OCI-LY1 (cell line): ENCODE results near the gene SLC38A2.
"Not testable (repeated sequence)": the region's sequence is repeated elsewhere in the genome, so short reads cannot be mapped to it uniquely, and the experiment has no call there.

ENCODE experiments used
- H2AFZ ChIP-seq: fragments of 200-600 bp; sonication (generic), shearing (Covaris generic); 2 replicates; pipeline ENCODE4 v1.6.0; 2014; ENCODE audit warnings: antibody characterized with exemption, mild to moderate bottlenecking, low read length
- H3F3A ChIP-seq: fragments of 200-600 bp; sonication (generic), shearing (Covaris generic); 2 replicates; pipeline ENCODE4 v1.6.0; 2014; ENCODE audit warnings: mild to moderate bottlenecking, antibody characterized with exemption, low read length, moderate library complexity; ENCODE audit not compliant: insufficient read depth
- H3K27ac ChIP-seq: fragments of 200-600 bp; sonication (generic); 2 replicates; pipeline ENCODE4 v1.5.1; 2014; ENCODE audit warnings: low read length, mixed run types, mild to moderate bottlenecking, low read depth; ENCODE audit not compliant: poor library complexity, severe bottlenecking
- H3K27me3 ChIP-seq: fragments of 200-600 bp; sonication (generic); 2 replicates; pipeline ENCODE4 v1.6.0; 2014; ENCODE audit warnings: antibody characterized with exemption, mild to moderate bottlenecking, low read length, moderate library complexity; ENCODE audit not compliant: insufficient read depth
- H3K36me3 ChIP-seq: fragments of 200-600 bp; sonication (generic); 2 replicates; pipeline ENCODE4 v1.6.1; 2014; ENCODE audit warnings: mild to moderate bottlenecking, antibody characterized with exemption, low read length, moderate library complexity, mixed read lengths; ENCODE audit not compliant: insufficient read depth
- H3K4me1 ChIP-seq: fragments of 200-600 bp; sonication (generic); 2 replicates; pipeline ENCODE4 v1.5.1; 2014; ENCODE audit warnings: mild to moderate bottlenecking, low read length, moderate library complexity; ENCODE audit not compliant: insufficient read depth, severe bottlenecking
- H3K4me2 ChIP-seq: fragments of 200-600 bp; sonication (generic), shearing (Covaris generic); 2 replicates; pipeline ENCODE4 v1.6.1; 2014; ENCODE audit warnings: low read length
- H3K4me3 ChIP-seq: fragments of 200-600 bp; sonication (generic); 2 replicates; pipeline ENCODE4 v1.5.1; 2014; ENCODE audit warnings: low read length, low read depth, mild to moderate bottlenecking, mixed read lengths; ENCODE audit not compliant: poor library complexity, severe bottlenecking
- H3K79me2 ChIP-seq: fragments of 200-600 bp; shearing (Covaris generic); 2 replicates; pipeline ENCODE4 v1.6.1; 2016; ENCODE audit warnings: mixed run types, low read length, mixed read lengths; ENCODE audit not compliant: insufficient read depth
- H3K9ac ChIP-seq: fragments of 200-600 bp; sonication (generic), shearing (Covaris generic); 2 replicates; pipeline ENCODE4 v1.6.1; 2014; ENCODE audit warnings: mild to moderate bottlenecking, low read length, mixed read lengths
- H3K9me2 ChIP-seq: fragments of 200-600 bp; sonication (generic), shearing (Covaris generic); 2 replicates; pipeline ENCODE4 v1.6.1; 2014; ENCODE audit warnings: low read depth, mild to moderate bottlenecking, low read length, mixed read lengths
- H3K9me3 ChIP-seq: fragments of 200-600 bp; shearing (Covaris generic); 2 replicates; pipeline ENCODE4 v1.6.1; 2014; ENCODE audit warnings: low read length, mixed read lengths
- H4K20me1 ChIP-seq: fragments of 200-600 bp; sonication (generic), shearing (Covaris generic); 2 replicates; pipeline ENCODE4 v1.6.0; 2016; ENCODE audit warnings: mild to moderate bottlenecking, low read length; ENCODE audit not compliant: insufficient read depth
- CTCF ChIP-seq: fragments of 200-600 bp; sonication (generic), shearing (Covaris generic); IDR thresholded peaks from 2 replicates; pipeline ENCODE4 v1.5.1; 2017; ENCODE audit warnings: mild to moderate bottlenecking, antibody characterized with exemption, low read length, moderate library complexity, mixed read lengths
- EZH2 ChIP-seq: fragments of 200-600 bp; sonication (generic), shearing (Covaris generic); IDR thresholded peaks from 2 replicates; pipeline ENCODE4 v1.8.0; 2017; ENCODE audit warnings: borderline replicate concordance, mixed run types, mild to moderate bottlenecking, antibody characterized with exemption, low read length, moderate library complexity, mixed read lengths

SLC38A2 gene

DNA sequence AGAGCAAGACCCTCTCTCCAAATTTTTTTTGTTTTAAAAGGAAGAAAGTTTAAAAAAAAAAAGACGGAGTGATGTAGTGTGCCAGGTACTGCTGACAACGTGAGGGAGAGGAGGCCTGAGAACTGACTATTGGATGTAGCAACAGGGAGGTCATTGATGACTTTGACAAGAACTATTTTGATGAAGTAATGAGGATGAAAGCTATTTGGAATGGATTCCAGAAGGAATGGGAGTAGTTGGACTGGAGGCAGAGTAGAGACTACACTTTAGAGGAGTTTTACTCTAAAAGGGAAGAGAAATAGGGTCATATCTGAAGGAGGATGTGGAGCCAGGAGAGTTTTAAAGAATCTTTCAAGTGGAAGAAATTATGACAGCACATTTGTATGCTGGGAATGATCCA, 27.8 kb upstream of the SLC38A2 start:
- TF ChIP-seq CTCF, result no peak
- no peak for TF ChIP-seq EZH2
- H2AFZ ChIP-seq, result no peak overlapping the region
- no peak overlapping the region for H3K9ac ChIP-seq
- H3K36me3 ChIP-seq, result no peaks in the 10 kb centered on the region
- H3K9me2 ChIP-seq, result no peaks in the 10 kb centered on the region
- no peaks in the 10 kb centered on the region for H3K27me3 ChIP-seq
- no peak overlapping the region for H3K27ac ChIP-seq
- no peaks in the 10 kb centered on the region for H3F3A ChIP-seq
- no peak overlapping the region for H3K4me3 ChIP-seq
- H3K4me1 ChIP-seq, result no peaks in the 10 kb centered on the region
- H3K4me2 ChIP-seq, result no peak overlapping the region
- H3K79me2 ChIP-seq, result no peaks in the 10 kb centered on the region
- no peaks in the 10 kb centered on the region for H4K20me1 ChIP-seq
- H3K9me3 ChIP-seq, result no peaks in the 10 kb centered on the region

DNA sequence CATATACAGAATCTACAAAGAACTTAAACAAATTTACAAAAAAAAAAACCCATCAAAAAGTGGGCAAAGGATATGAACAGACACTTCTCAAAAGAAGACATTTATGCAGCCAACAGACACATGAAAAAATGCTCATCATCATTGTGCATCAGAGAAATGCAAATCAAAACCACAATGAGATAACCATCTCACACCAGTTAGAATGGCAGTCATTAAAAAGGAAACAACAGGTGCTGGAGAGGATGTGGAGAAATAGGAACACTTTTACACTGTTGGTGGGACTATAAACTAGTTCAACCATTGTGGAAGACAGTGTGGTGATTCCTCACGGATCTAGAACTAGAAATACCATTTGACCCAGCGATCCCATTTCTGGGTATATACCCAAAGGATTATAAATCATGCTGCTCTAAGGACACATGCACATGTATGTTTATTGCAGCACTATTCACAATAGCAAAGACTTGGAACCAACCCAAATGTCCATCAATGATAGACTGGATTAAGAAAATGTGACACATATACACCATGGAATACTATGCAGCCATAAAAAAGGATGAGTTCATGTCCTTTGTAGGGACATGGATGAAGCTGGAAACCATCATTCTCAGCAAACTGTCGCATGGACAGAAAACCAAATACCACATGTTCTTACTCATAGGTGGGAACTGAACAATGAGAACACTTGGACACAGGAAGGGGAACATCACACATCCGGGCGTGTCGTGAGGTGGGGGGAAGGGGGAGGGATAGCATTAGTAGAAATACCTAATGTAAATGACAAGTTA, 27.1 kb upstream of the SLC38A2 start:
- not testable (repeated sequence) for H3K27ac ChIP-seq, H3K27me3 ChIP-seq, H3K4me1 ChIP-seq, H3K4me3 ChIP-seq, H4K20me1 ChIP-seq, H3K9me3 ChIP-seq, H3K36me3 ChIP-seq, H3F3A ChIP-seq, H3K9ac ChIP-seq, H3K4me2 ChIP-seq, H2AFZ ChIP-seq, H3K9me2 ChIP-seq, H3K79me2 ChIP-seq

GRCh38 chr12:46396826-46397225, 24.3 kb upstream of the SLC38A2 start:
- Histone ChIP-seq H3K27ac (no peak overlapping the region), H3K36me3 (no peaks in the 10 kb centered on the region), H2AFZ (no peak overlapping the region), H3K9ac (no peak overlapping the region), H3K4me3 (no peak overlapping the region), H3K4me2 (no peak overlapping the region), H3K4me1 (peaks cover 9% of the 10 kb centered on the region), H3K27me3 (no peaks in the 10 kb centered on the region), H3K9me2 (no peaks in the 10 kb centered on the region), H3K9me3 (no peaks in the 10 kb centered on the region), H3F3A (no peaks in the 10 kb centered on the region), H3K79me2 (no peaks in the 10 kb centered on the region), H4K20me1 (no peaks in the 10 kb centered on the region)
- no peak for TF ChIP-seq EZH2
- no peak for TF ChIP-seq CTCF

DNA sequence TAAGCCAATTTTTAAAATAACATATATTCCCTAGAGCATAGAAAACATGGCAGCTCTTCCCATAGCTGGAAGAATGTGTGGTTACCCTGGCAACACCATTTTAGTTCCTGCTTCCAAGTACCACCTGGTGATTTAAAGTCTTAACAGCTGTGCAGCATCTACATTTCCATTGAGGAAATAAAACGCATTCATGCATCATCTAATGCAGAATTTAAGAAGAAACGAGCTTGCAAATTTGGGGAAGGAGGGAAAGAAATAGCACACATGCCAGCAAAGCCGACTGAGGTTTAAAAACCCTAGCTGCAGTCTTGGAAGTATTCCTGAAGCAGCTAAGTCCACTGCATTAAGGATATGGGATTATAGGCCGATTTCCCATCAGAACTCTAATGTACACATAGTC, 22.8 kb upstream of the SLC38A2 start:
- no peak overlapping the region for H3K27ac ChIP-seq
- no peaks in the 10 kb centered on the region for H3K79me2 ChIP-seq
- no peaks in the 10 kb centered on the region for H3F3A ChIP-seq
- no peaks in the 10 kb centered on the region for H4K20me1 ChIP-seq
- H2AFZ ChIP-seq, result no peak overlapping the region
- H3K27me3 ChIP-seq, result no peaks in the 10 kb centered on the region
- H3K9me2 ChIP-seq, result no peaks in the 10 kb centered on the region
- H3K4me1 ChIP-seq, result peaks cover 21% of the 10 kb centered on the region
- H3K9ac ChIP-seq, result no peak overlapping the region
- no peak for TF ChIP-seq EZH2
- TF ChIP-seq CTCF, result no peak
- H3K9me3 ChIP-seq, result no peaks in the 10 kb centered on the region
- H3K4me2 ChIP-seq, result no peak overlapping the region
- no peaks in the 10 kb centered on the region for H3K36me3 ChIP-seq
- no peak overlapping the region for H3K4me3 ChIP-seq
